Posterior cingulate gyrus (tissue), 11 donors: ENCODE results near the gene KIAA0232.

Experiments
- DNase-seq, 10 donors: peaks; one replicate each; pipeline versions ENCODE4 v3.0.0 to v3.0.0-alpha.2; 2020 to 2021; ENCODE audit warnings: mixed read lengths in 3 of 10
- intact Hi-C: fragments of 100-400 bp; cut with DNase I; formaldehyde crosslinking; loops from one replicate; pipeline ENCODE4 v1.15.1; 2023

Gene KIAA0232

DNA sequence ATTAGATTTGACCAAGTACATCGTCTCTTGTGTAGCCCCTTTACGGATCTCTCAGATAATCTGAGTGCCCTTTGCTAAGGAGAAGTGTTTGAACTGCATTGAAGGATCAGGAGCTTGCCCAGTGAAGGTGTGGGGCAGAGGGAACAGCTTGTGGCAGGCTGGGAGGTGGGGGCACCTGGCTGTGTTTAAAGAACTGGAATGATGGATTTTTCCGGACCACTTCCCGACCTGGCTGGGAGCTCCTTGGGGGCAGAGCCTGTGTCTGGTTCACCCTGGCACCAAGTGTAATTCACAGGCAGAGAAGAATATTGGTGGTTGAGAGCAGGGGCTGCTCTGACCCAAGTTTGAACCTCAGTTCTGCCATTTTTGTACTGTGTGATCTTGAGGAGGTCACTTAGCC lies 145.6 kb downstream of the KIAA0232 start:
- DNase-seq: no peak
- intact Hi-C loops: no loop called here

DNA sequence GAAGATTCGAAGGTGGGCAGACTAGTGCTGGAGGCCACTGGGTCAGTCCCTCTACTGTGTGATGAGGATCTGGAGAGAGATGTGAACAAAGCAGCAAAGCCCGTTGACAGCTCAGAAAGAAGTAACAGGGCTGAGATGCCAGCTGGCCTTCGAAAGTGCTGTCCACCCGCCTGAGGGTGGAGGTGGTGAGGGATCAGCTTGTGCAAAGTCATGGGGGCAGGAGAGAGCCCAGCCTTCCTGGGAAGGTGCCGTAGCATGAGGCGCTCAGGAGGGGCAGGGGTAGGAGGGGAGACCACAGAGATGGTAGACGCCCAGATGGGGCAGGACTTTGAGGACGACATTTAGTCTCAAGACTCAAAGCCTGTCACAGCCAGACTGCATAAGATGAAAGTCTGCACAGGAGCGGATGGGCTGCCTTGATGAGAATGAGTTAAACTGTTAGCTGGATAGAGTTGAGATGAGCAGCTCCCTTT lies 146.8 kb downstream of the KIAA0232 start:
- intact Hi-C loops: no loop called here
- DNase-seq: no peak

DNA sequence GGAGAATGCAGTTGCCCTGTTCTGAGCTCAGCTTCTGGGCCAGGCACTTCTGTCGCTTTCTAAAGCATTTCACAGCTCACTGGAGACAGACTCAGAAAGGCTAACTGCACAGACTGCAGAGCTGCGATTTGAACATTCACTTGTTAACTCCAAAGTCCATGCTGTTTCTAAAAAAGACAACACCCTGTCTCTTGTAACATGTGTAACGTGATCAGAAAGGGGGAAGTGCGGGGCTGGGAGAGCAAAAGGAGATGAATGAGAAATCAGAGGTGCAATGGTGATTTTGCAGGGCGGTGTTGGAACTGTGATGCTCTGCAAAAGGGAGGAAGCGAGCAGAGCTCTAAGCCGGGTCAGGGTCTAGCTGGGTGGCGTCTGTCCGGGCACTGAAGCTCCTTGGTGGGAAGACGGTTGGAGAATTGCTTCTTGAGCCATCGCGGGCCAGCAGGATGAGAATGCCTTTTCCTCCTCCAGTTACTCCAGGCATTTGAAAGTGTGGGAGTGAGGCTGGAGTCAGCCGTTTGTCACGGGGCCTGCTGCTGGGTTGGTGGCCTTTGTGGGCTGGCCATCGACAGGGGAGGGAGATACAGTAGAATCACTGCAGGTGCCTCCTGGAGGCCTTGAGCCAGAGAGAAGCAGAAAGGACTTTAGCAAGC lies 147.4 kb downstream of the KIAA0232 start:
- no peak for DNase-seq
- intact Hi-C loops: no loop called here

DNA sequence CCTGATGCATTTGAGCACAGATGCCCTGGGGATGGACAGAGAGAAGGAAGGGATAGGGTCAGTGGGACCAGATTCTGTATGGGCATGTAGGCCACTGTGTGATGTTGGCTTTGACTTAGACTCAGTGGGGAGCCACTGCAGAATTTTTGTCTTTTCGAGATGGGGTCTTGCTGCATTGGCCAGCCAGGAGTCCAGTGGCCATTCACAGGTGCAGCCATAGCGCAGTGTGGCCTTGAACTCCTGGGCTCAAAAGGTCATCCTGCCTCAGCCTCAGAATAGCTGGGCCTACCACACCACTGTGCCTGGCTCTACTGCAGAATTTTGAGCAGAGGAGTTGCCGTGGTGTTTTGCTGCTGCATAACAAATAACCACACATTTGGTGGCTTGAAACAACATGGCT lies 149.9 kb downstream of the KIAA0232 start:
- DNase-seq: no peak
- intact Hi-C loops: no loop called here

DNA sequence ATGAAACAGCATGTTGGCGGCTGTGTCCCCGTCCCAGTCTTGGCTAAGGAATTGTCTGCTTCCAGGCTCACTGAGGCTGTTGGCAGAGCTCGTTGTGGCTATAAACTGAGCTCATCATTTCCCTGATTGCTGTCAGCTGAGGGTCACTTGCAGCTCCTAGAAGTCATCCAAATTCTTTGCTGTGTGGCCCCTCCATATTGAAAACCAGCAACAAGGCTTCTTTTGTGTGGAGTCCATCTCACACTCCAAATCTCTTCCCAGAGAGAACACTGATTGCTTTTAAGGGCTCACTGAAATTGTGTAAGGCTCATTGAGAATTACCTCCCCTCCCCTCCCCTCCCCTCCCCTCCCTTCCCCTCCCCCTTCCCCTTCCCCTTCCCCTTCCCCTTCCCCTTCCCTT lies 150.4 kb downstream of the KIAA0232 start:
- DNase-seq: no peak
- intact Hi-C loops: no loop called here
